ENCODE measurements around the gene R3HDM2. TPM values are rescaled to one million over a fixed set of nuclear protein-coding genes. Genes with fewer than 3 reads are reported as not detected.
A peak's percentile ranks its signal among the peaks of the same experiment; 100 is the strongest.

R3HDM2 gene
- total and polyA plus RNA-seq, 2 of the 13 experiments (the other 11 are each of a cell fraction or from before 2014, with no cell fraction given) = 11.1 to 23.5 TPM

DNA sequence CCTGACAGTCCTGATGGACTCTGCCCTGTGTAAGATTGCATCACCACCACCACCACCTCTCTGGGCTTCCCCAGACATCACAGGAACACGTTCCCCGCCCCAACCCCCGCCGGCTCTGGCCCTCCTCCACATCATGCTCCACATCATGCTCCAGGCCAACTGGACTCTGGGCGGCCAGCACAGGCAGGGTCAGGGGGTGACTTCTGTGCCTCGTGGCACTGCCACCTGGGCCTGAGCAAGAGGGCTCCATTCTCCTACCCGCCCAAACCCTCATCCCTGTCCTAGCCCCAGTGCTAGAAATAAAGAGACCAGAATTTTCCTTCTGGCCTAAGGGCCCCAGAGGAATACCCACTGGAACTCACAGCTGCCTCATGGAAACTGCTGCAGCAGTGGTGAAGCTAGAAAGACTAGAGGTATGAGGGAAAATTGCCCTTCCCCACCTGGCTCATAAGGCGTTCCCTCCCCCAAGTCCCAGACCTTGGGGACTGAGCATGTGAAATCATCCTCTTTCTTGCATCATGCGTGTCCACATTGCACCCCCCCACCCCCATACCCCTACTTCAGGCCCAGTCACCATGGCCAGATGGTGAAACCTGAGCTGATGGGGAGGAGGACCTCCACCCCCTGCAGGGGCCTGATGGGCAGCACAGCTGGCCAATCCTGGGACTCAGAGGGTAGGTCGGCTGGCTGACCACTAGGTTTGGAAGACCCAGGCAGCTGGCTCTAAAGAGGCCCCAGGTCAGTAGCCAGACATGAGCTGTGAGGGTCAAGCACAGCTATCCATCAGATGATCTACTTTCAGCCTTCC is 23.9 kb upstream of the R3HDM2 start, which contains the start of gene INHBE (continued):
- TF ChIP-seq, protein P1, sequence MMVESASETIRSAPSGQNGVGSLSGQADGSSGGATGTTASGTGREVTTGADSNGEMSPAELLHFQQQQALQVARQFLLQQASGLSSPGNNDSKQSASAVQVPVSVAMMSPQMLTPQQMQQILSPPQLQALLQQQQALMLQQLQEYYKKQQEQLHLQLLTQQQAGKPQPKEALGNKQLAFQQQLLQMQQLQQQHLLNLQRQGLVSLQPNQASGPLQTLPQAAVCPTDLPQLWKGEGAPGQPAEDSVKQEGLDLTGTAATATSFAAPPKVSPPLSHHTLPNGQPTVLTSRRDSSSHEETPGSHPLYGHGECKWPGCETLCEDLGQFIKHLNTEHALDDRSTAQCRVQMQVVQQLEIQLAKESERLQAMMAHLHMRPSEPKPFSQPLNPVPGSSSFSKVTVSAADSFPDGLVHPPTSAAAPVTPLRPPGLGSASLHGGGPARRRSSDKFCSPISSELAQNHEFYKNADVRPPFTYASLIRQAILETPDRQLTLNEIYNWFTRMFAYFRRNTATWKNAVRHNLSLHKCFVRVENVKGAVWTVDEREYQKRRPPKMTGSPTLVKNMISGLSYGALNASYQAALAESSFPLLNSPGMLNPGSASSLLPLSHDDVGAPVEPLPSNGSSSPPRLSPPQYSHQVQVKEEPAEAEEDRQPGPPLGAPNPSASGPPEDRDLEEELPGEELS (CRISPR knock-in tag; IDR thresholded peaks at IDR 0.05) = peak; percentile 79
- TF ChIP-seq NFYC (CRISPR knock-in tag; IDR thresholded peaks at IDR 0.05) = peak; percentile 88
- TF ChIP-seq, protein P2, sequence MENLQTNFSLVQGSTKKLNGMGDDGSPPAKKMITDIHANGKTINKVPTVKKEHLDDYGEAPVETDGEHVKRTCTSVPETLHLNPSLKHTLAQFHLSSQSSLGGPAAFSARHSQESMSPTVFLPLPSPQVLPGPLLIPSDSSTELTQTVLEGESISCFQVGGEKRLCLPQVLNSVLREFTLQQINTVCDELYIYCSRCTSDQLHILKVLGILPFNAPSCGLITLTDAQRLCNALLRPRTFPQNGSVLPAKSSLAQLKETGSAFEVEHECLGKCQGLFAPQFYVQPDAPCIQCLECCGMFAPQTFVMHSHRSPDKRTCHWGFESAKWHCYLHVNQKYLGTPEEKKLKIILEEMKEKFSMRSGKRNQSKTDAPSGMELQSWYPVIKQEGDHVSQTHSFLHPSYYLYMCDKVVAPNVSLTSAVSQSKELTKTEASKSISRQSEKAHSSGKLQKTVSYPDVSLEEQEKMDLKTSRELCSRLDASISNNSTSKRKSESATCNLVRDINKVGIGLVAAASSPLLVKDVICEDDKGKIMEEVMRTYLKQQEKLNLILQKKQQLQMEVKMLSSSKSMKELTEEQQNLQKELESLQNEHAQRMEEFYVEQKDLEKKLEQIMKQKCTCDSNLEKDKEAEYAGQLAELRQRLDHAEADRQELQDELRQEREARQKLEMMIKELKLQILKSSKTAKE (CRISPR knock-in tag; IDR thresholded peaks at IDR 0.05; ENCODE audit: borderline replicate concordance) = peak; percentile 98
- peak; percentile 89 for TF ChIP-seq NCOR1 (IDR thresholded peaks at IDR 0.05; ENCODE audit: borderline replicate concordance, low read length)
- TF ChIP-seq SIN3B (IDR thresholded peaks at IDR 0.05; ENCODE audit: low read length) = no peak
- TF ChIP-seq, protein P3, sequence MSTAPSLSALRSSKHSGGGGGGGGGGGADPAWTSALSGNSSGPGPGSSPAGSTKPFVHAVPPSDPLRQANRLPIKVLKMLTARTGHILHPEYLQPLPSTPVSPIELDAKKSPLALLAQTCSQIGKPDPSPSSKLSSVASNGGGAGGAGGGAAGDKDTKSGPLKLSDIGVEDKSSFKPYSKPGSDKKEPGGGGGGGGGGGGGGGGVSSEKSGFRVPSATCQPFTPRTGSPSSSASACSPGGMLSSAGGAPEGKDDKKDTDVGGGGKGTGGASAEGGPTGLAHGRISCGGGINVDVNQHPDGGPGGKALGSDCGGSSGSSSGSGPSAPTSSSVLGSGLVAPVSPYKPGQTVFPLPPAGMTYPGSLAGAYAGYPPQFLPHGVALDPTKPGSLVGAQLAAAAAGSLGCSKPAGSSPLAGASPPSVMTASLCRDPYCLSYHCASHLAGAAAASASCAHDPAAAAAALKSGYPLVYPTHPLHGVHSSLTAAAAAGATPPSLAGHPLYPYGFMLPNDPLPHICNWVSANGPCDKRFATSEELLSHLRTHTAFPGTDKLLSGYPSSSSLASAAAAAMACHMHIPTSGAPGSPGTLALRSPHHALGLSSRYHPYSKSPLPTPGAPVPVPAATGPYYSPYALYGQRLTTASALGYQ (CRISPR knock-in tag; IDR thresholded peaks at IDR 0.05) = no peak
- TF ChIP-seq HES4 (CRISPR knock-in tag; IDR thresholded peaks at IDR 0.05; ENCODE audit: borderline replicate concordance) = peak; percentile 69; the same call in 1 of the 2 replicates
- TF ChIP-seq ZNF891 (CRISPR knock-in tag; IDR thresholded peaks at IDR 0.05) = peak; percentile 54; the same call in 1 of the 2 replicates
- peak; percentile 50; the same call in 1 of the 2 replicates for TF ChIP-seq HMG20B (CRISPR knock-in tag; conservative IDR thresholded peaks at IDR 0.05)
- TF ChIP-seq HHEX (CRISPR knock-in tag; IDR thresholded peaks at IDR 0.05) = 0 out of 2 replicates have a peak, but pooled peaks have one; percentile 21
- peak; percentile 98 for TF ChIP-seq HNRNPL (IDR thresholded peaks at IDR 0.05; ENCODE audit: low read depth, low read length)
- peak; percentile 54; the same call in 1 of the 2 replicates for TF ChIP-seq SRF (IDR thresholded peaks at IDR 0.05; ENCODE audit: low read depth, low read length)
- TF ChIP-seq MXD4 (CRISPR knock-in tag; IDR thresholded peaks at IDR 0.05) = peak; percentile 79; the same call in 1 of the 2 replicates
- TF ChIP-seq, protein P4, sequence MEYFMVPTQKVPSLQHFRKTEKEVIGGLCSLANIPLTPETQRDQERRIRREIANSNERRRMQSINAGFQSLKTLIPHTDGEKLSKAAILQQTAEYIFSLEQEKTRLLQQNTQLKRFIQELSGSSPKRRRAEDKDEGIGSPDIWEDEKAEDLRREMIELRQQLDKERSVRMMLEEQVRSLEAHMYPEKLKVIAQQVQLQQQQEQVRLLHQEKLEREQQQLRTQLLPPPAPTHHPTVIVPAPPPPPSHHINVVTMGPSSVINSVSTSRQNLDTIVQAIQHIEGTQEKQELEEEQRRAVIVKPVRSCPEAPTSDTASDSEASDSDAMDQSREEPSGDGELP (IDR thresholded peaks at IDR 0.05; ENCODE audit: borderline replicate concordance, low read depth) = peak; percentile 87
- TF ChIP-seq, protein P5, sequence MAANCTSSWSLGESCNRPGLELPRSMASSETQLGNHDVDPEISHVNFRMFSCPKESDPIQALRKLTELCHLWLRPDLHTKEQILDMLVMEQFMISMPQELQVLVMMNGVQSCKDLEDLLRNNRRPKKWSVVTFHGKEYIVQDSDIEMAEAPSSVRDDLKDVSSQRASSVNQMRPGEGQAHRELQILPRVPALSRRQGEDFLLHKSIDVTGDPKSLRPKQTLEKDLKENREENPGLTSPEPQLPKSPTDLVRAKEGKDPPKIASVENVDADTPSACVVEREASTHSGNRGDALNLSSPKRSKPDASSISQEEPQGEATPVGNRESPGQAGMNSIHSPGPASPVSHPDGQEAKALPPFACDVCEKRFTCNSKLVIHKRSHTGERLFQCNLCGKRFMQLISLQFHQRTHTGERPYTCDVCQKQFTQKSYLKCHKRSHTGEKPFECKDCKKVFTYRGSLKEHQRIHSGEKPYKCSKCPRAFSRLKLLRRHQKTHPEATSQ (CRISPR knock-in tag; IDR thresholded peaks at IDR 0.05; ENCODE audit: borderline replicate concordance) = peak; percentile 88; the same call in 1 of the 2 replicates
- no peak for TF ChIP-seq SOX13 (IDR thresholded peaks at IDR 0.05)
- peak in 1 of 2 experiments; percentile 77; a peak in 2 of 4 replicates for TF ChIP-seq SOX13 (CRISPR knock-in tag; conservative IDR thresholded peaks at IDR 0.05 in 1 of 2, IDR thresholded peaks at IDR 0.05 in 1 of 2)
- TF ChIP-seq, protein P6, sequence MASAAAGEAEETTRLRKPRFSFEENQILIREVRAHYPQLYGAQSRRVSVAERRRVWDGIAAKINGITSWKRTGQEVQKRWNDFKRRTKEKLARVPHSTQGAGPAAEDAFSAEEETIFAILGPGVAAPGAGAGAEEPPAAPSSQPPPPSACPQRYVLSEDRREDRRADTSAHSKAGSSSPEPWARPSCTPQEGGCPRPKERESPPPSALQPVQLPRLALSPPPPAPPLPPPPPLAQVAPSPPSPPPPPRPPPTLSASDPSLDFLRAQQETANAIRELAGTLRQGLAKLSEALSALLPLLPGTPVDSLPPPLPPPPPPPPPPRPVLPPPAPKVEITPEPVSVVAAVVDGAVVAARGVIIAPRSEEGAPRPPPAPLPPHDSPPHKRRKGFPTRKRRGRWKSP (CRISPR knock-in tag; IDR thresholded peaks at IDR 0.05) = no peak
- TF ChIP-seq HNF4A (CRISPR knock-in tag; IDR thresholded peaks at IDR 0.05) = peak; percentile 96
